ENCODE data around the gene GRB2. TPM values are rescaled to one million over a fixed set of nuclear protein-coding genes. Genes with fewer than 3 reads are reported as not detected.

GRB2 gene
- total and polyA plus RNA-seq, 2 experiments from 2014 or later, result 89.0 to 112 TPM

- no peaks in the 10 kb centered on the region for H3K27me3 ChIP-seq (ENCODE audit: insufficient read depth)
- Mint-ChIP-seq H3K36me3 (ENCODE audit: low read depth) (peaks cover 2% of the 10 kb centered on the region; the same call in 1 of the 3 replicates), H3K4me3 (no peak overlapping the region), H3K27me3 (ENCODE audit: insufficient read depth, low read depth, poor library complexity) (no peaks in the 10 kb centered on the region), H3K9me3 (no peaks in the 10 kb centered on the region), H3K4me1 (peaks cover 50% of the 10 kb centered on the region), H3K27ac (no peak overlapping the region)
- H3K36me3 ChIP-seq (ENCODE audit: insufficient read depth), result no peaks in the 10 kb centered on the region
- 0 out of 2 replicates have a peak, but pooled peaks cover 3% of the 10 kb centered on the region for H4K20me1 ChIP-seq (replicated peaks; ENCODE audit: insufficient read depth)
- no peak overlapping the region for H3K4me2 ChIP-seq
- H3K4me3 ChIP-seq, result no peak overlapping the region
- no peak for ATAC-seq
- H3K4me1 ChIP-seq (ENCODE audit: insufficient read depth), result peaks cover 54% of the 10 kb centered on the region
- DNase-seq (ENCODE audit: low spot score), result no peak
- no peaks in the 10 kb centered on the region for H3K9me2 ChIP-seq (ENCODE audit: insufficient read depth)
- H2AFZ ChIP-seq, result no peak overlapping the region
- peaks cover 92% of the 10 kb centered on the region for H3K79me2 ChIP-seq (replicated peaks; ENCODE audit: insufficient read depth)
- TF ChIP-seq EZH2 (IDR thresholded peaks at IDR 0.05; ENCODE audit: low read depth, unreplicated experiment) (no peak), STAT1 (IDR thresholded peaks at IDR 0.05; ENCODE audit: unreplicated experiment) (no peak), CREB1 (CRISPR knock-in tag; IDR thresholded peaks at IDR 0.05; ENCODE audit: low read depth) (no peak), ZNF331 (CRISPR knock-in tag; IDR thresholded peaks at IDR 0.05; ENCODE audit: low read depth) (no peak), EZH2phosphoT487 (IDR thresholded peaks at IDR 0.05; ENCODE audit: unreplicated experiment) (no peak), ZNF462 (CRISPR knock-in tag; IDR thresholded peaks at IDR 0.05) (no peak), ZNF114 (CRISPR knock-in tag; IDR thresholded peaks at IDR 0.05) (no peak), CTCF (conservative IDR thresholded peaks at IDR 0.05; ENCODE audit: low read depth in 2 of 2) (no peak), ETS1 (IDR thresholded peaks at IDR 0.05) (no peak), JUNB (IDR thresholded peaks at IDR 0.05; ENCODE audit: unreplicated experiment) (no peak), POLR2AphosphoS5 (IDR thresholded peaks at IDR 0.05; ENCODE audit: low read depth) (no peak), REST (IDR thresholded peaks at IDR 0.05; ENCODE audit: unreplicated experiment) (no peak)
- 0 out of 2 replicates have a peak, but pooled peaks cover 6% of the 10 kb centered on the region for H3F3A ChIP-seq (replicated peaks; ENCODE audit: low read depth)
- H3K27ac ChIP-seq (ENCODE audit: low read depth), result no peak overlapping the region
These were observed 65.5 kb downstream of the GRB2 start for GRCh38 chr17:75339971-75340370.

All from GM23338 (cell line).